A673 (cell line): Measurements from ENCODE around the gene WDR55. TPM values are rescaled to one million over a fixed set of nuclear protein-coding genes. Genes with fewer than 3 reads are reported as not detected.
"Not testable (repeated sequence)": the region's sequence is repeated elsewhere in the genome, so short reads cannot be mapped to it uniquely, and the experiment has no call there.

Source experiments
- BruUV-seq: library from RNA; stranded (reverse); fragments of 400-500 nt; replicated peaks from 2 replicates; lab custom pipeline; 2021; lab: Mats Ljungman, UMichigan
- CTCF ChIA-PET: fragments of 300-600 bp; sonication (Branson Sonifier 250); formaldehyde crosslinking; loops from one replicate; lab custom pipeline; 2022; ENCODE audit warnings: antibody characterized with exemption; lab: Charles Lee
- POLR2A ChIA-PET: fragments of 300-600 bp; sonication (Branson Sonifier 250); formaldehyde crosslinking; loops from one replicate; lab custom pipeline; 2022; ENCODE audit warnings: antibody characterized with exemption; ENCODE audit not compliant: low non-redundant PET; lab: Charles Lee
- DNase-seq: peaks from one replicate; pipeline ENCODE4 v3.0.0-alpha.2; 2015; ENCODE audit warnings: low spot score
- H3K27ac ChIP-seq: fragments of 200-600 bp; sonication (generic); 2 replicates; pipeline ENCODE4 v1.5.1; 2016; ENCODE audit warnings: mixed run types, low read depth, mild to moderate bottlenecking, mixed read lengths, antibody characterized with exemption, low read length; ENCODE audit not compliant: poor library complexity, severe bottlenecking
- H3K27me3 ChIP-seq: fragments of 200-600 bp; sonication (generic); replicated peaks from 2 replicates; pipeline ENCODE4 v1.6.1; 2017; ENCODE audit warnings: mixed run types, low read depth, mild to moderate bottlenecking, mixed read lengths, antibody characterized with exemption, low read length; ENCODE audit not compliant: insufficient read depth, poor library complexity
- H3K36me3 ChIP-seq: fragments of 200-600 bp; sonication (generic); 2 replicates; pipeline ENCODE4 v1.6.1; 2016; ENCODE audit warnings: mixed run types, mild to moderate bottlenecking, mixed read lengths, antibody characterized with exemption, low read length; ENCODE audit not compliant: insufficient read depth, poor library complexity, severe bottlenecking
- H3K4me1 ChIP-seq: fragments of 200-600 bp; sonication (generic); 2 replicates; pipeline ENCODE4 v1.6.1; 2017; ENCODE audit warnings: mixed run types, mild to moderate bottlenecking, mixed read lengths, antibody characterized with exemption, low read length; ENCODE audit not compliant: insufficient read depth, poor library complexity, severe bottlenecking
- H3K4me3 ChIP-seq: fragments of 200-600 bp; sonication (generic); 2 replicates; pipeline ENCODE4 v1.5.1; 2016; ENCODE audit warnings: low read depth, mixed run types, mild to moderate bottlenecking, mixed read lengths, low read length; ENCODE audit not compliant: poor library complexity, severe bottlenecking
- H3K9me3 ChIP-seq: fragments of 200-600 bp; sonication (generic); 2 replicates; pipeline ENCODE4 v1.6.1; 2016; ENCODE audit warnings: mixed run types, low read depth, mild to moderate bottlenecking, mixed read lengths, antibody characterized with exemption, low read length; ENCODE audit not compliant: poor library complexity, severe bottlenecking
- CTCF ChIP-seq: fragments of 300-800, 200-600 bp; sonication (generic); conservative IDR thresholded peaks from 2 replicates; pipeline ENCODE4 v1.5.1; 2017; ENCODE audit warnings: low read depth, mild to moderate bottlenecking, antibody characterized with exemption, low read length, moderate library complexity, mixed read lengths
- EZH2 ChIP-seq: fragments of 200-600 bp; sonication (generic); IDR thresholded peaks from 2 replicates; pipeline ENCODE4 v1.6.1; 2017; ENCODE audit warnings: borderline replicate concordance, low read depth, mild to moderate bottlenecking, mixed read lengths, antibody characterized with exemption, low read length; ENCODE audit not compliant: poor library complexity, severe bottlenecking
- intact Hi-C: fragments of 100-400 bp; cut with micrococcal nuclease; formaldehyde crosslinking; loops from one replicate; pipeline ENCODE4 v1.10.0; 2022; ENCODE audit not compliant: unreplicated experiment
- total RNA-seq: library from RNA; stranded (reverse); gene quantifications from 2 replicates; pipeline ENCODE4 v1.2.3, GENCODE V29; 2021

WDR55 gene
- total RNA-seq, 1 experiment from 2014 or later, result 33.2 TPM

GRCh38 chr5:140707812-140708211 lies 43.1 kb downstream of the WDR55 start:
- ChIA-PET POLR2A (no interaction called here), CTCF (no interaction called here)
- intact Hi-C loops, result no loop called here
- no peak for DNase-seq
- no peaks in the 10 kb centered on the region for H3K9me3 ChIP-seq
- no peaks in the 10 kb centered on the region for H3K27me3 ChIP-seq
- H3K4me1 ChIP-seq, result no peaks in the 10 kb centered on the region
- no peak overlapping the region for H3K27ac ChIP-seq
- TF ChIP-seq EZH2 (no peak), CTCF (no peak)
- no TSS peak for BruUV-seq
- H3K4me3 ChIP-seq, result no peak overlapping the region
- H3K36me3 ChIP-seq, result peaks cover 32% of the 10 kb centered on the region

- POLR2A ChIA-PET, result interaction anchor here (0.7 kb wide), 1 partner anchor 45 kb away, joined by 3 read pairs; no protein-coding TSS in a partner anchor
- BruUV-seq, CTCF ChIA-PET: not testable (repeated sequence)
These were observed 44.1 kb downstream of the WDR55 start for GRCh38 chr5:140708787-140709186.

GRCh38 chr5:140710899-140711552 lies 46.3 kb downstream of the WDR55 start:
- Histone ChIP-seq H3K4me1 (no peaks in the 10 kb centered on the region), H3K27ac (peak overlapping the region; percentile 91), H3K27me3 (no peaks in the 10 kb centered on the region), H3K9me3 (no peaks in the 10 kb centered on the region), H3K4me3 (peak overlapping the region; percentile 66), H3K36me3 (peaks cover under 1% of the 10 kb centered on the region)
- peak; percentile 98 for DNase-seq
- POLR2A ChIA-PET, result no interaction called here
- CTCF ChIA-PET, result interaction anchor here (0.6 kb wide), 3 partner anchors 9 to 117 kb away, joined by 3 to 4 read pairs (median 4); partner anchors contain the start of gene PCDHA6
- TF ChIP-seq CTCF (no peak), EZH2 (no peak)
- BruUV-seq, result no TSS peak
- intact Hi-C loops, result loop anchor here (5.0 to 10.0 kb wide), 2 partner anchors 156 to 464 kb away; partner anchors contain the start of gene SRA1

More at GRCh38 chr5:140708787-140709186, 44.1 kb downstream of the WDR55 start:
- H3K27ac ChIP-seq, H3K27me3 ChIP-seq, H3K4me1 ChIP-seq, intact Hi-C loops, H3K4me3 ChIP-seq, DNase-seq, H3K9me3 ChIP-seq: not testable (repeated sequence)
- peaks cover 22% of the 10 kb centered on the region for H3K36me3 ChIP-seq
